Stomach (tissue), 19 donors: ENCODE results near the gene CAPG. TPM values are rescaled to one million over a fixed set of nuclear protein-coding genes. Genes with fewer than 3 reads are reported as not detected.

Experiments used
- DNase-seq, 2 donors: peaks; one replicate each; pipeline versions ENCODE4 v3.0.0 to v3.0.0-alpha.2; 2013 to 2019
- H3K27ac ChIP-seq, 5 donors: fragments of 200-600 bp in 4 of 5; sonication (generic) in 4 of 5; one replicate each; pipeline ENCODE4 v1.5.1; 2013 to 2019; ENCODE audit warnings: mild to moderate bottlenecking in 1 of 5, moderate library complexity in 1 of 5
- H3K27me3 ChIP-seq, 3 donors: fragments of 200-600 bp; sonication (generic); one replicate each; pipeline ENCODE4 v1.5.1; 2017 to 2019; ENCODE audit warnings: mixed run types in 1 of 3
- H3K36me3 ChIP-seq, 4 donors: fragments of 200-600 bp; sonication (generic); 1 replicate in 3 of 4; 2 replicates in 1 of 4; pipeline ENCODE4 v1.5.1; 2016 to 2019
- H3K4me1 ChIP-seq, 4 donors: fragments of 200-600 bp; sonication (generic); one replicate each; pipeline ENCODE4 v1.5.1; 2016 to 2019
- H3K4me3 ChIP-seq, 4 donors: fragments of 200-600 bp; sonication (generic) in 3 of 4; one replicate each; pipeline ENCODE4 v1.5.1; 2016 to 2019; ENCODE audit warnings: mild to moderate bottlenecking in 1 of 4
- H3K9me3 ChIP-seq, 4 donors: fragments of 200-600 bp; sonication (generic); one replicate each; pipeline ENCODE4 v1.5.1; 2016 to 2019
- CTCF ChIP-seq, 7 experiments: fragments of 450-650 bp in 4 of 7; fragments of 200-600 bp in 3 of 7; sonication (generic) in 3 of 7; IDR thresholded peaks; one replicate each; pipeline ENCODE4 v1.5.1; 2016 to 2019; ENCODE audit warnings: antibody characterized with exemption in 7 of 7, control low read depth in 2 of 7, mild to moderate bottlenecking in 1 of 7
- EP300 ChIP-seq: sonication (generic); formaldehyde crosslinking; IDR thresholded peaks from one replicate; pipeline ENCODE4 v1.6.1; 2017; ENCODE audit warnings: antibody characterized with exemption
- POLR2A ChIP-seq, 4 donors: fragments of 450-650 bp; IDR thresholded peaks; one replicate each; pipeline ENCODE4 v1.6.1; 2016; ENCODE audit warnings: antibody characterized with exemption in 4 of 4, control low read depth in 2 of 4, mild to moderate bottlenecking in 1 of 4, moderate library complexity in 1 of 4
- POLR2AphosphoS5 ChIP-seq, 3 donors: sonication (generic); formaldehyde crosslinking; IDR thresholded peaks; one replicate each; pipeline ENCODE4 v1.6.1; 2016; ENCODE audit warnings: antibody characterized with exemption in 3 of 3
- WGBS, 5 donors: extraction: QIAGEN DNeasy Blood & Tissue Kit in 3 of 5; methylation state at CpG; one replicate each; pipeline versions ENCODE4 v1.1.5 to v1.1.7; 2013 to 2018; 5-methylcytosine and 5-hydroxymethylcytosine counted together
- intact Hi-C: fragments of 100-400 bp; cut with DNase I; formaldehyde crosslinking; loops from one replicate; pipeline ENCODE4 v1.15.1; 2023; ENCODE audit warnings: low total_unique reads
- long read RNA-seq, 10 donors: transcript quantifications; one replicate each; lab custom pipeline, GENCODE V29; 2026
- polyA plus RNA-seq, 3 donors: library from polyadenylated mRNA; stranded (reverse); fragments of 200-250 nt; gene quantifications; one replicate each; pipeline ENCODE4 v1.2.3, GENCODE V29; 2013
- total RNA-seq, 5 donors: library from RNA; depleted of rRNA; stranded (reverse); fragments of >200 nt; gene quantifications; one replicate each; pipeline versions ENCODE4 v1.1.0 to v1.2.3, GENCODE V29; 2014 to 2016
- donor health status: healthy with polysubstance abuse.
- donor health status: Bipolar disorder and iron deficiency.
- donor health status: healthy.

CAPG gene
- total RNA-seq (100 to 1,000 TPM in 2 of 5 donors, 10 to 100 TPM in 3; 35.0 to 135 (median 50.8) TPM), polyA plus RNA-seq (100 to 1,000 TPM; 146 to 350 (median 157) TPM)
- long read RNA-seq, donor 1, transcript CAPG-204 (10 exons, 1,151 nt): major isoform, 8 of 10 reads
- long read RNA-seq, donor 1, partial matches to known transcripts: 0 of 10 reads
- long read RNA-seq, donor 1, other reads (novel, unspliced or antisense): 0 of 10 reads
- long read RNA-seq, donor 2, transcript CAPG-204 (10 exons, 1,151 nt): major isoform, 17 of 25 reads
- long read RNA-seq, donor 2, partial matches to known transcripts: 5 of 25 reads
- long read RNA-seq, donor 2, other reads (novel, unspliced or antisense): 0 of 25 reads
- long read RNA-seq, donor 3, transcript CAPG-204 (10 exons, 1,151 nt): major isoform, 9 of 14 reads
- long read RNA-seq, donor 3, partial matches to known transcripts: 0 of 14 reads
- long read RNA-seq, donor 3, other reads (novel, unspliced or antisense): 0 of 14 reads
- long read RNA-seq, donor 4, partial matches to known transcripts: 0 of 3 reads
- long read RNA-seq, donor 4, other reads (novel, unspliced or antisense): 0 of 3 reads
- long read RNA-seq, donor 5, transcript CAPG-204 (10 exons, 1,151 nt): major isoform, 11 of 16 reads
- long read RNA-seq, donor 5, partial matches to known transcripts: 0 of 16 reads
- long read RNA-seq, donor 5, other reads (novel, unspliced or antisense): 0 of 16 reads
- long read RNA-seq, donor 6: 0 reads
- long read RNA-seq, donor 7, transcript CAPG-201 (10 exons, 1,442 nt): minor isoform, 5 of 46 reads
- long read RNA-seq, donor 7, transcript CAPG-204 (10 exons, 1,151 nt): major isoform, 24 of 46 reads
- long read RNA-seq, donor 7, partial matches to known transcripts: 14 of 46 reads
- long read RNA-seq, donor 7, other reads (novel, unspliced or antisense): 0 of 46 reads
- long read RNA-seq, donor 8, transcript CAPG-204 (10 exons, 1,151 nt): major isoform, 13 of 16 reads
- long read RNA-seq, donor 8, partial matches to known transcripts: 0 of 16 reads
- long read RNA-seq, donor 8, other reads (novel, unspliced or antisense): 0 of 16 reads
- long read RNA-seq, donor 9, partial matches to known transcripts: 0 of 8 reads
- long read RNA-seq, donor 9, other reads (novel, unspliced or antisense): 0 of 8 reads
- long read RNA-seq, donor 10, transcript CAPG-204 (10 exons, 1,151 nt): major isoform, 10 of 22 reads
- long read RNA-seq, donor 10, partial matches to known transcripts: 7 of 22 reads
- long read RNA-seq, donor 10, other reads (novel, unspliced or antisense): 0 of 22 reads

GRCh38 chr2:85409845-85410583 is at the start of gene CAPG:
Gene CAPG (minus strand): TSS chr2:85410366. CDS start chr2:85402145, 8,221 bp downstream.
- 25 to 33% (median 27%) methylated on average over 9 to 12 of the region's 12 CpGs for WGBS, 5 donors

GRCh38 chr2:85459771-85460170 is 49.6 kb upstream of the CAPG start:
- H3K36me3 ChIP-seq: no peaks in the 10 kb centered on the region
- no peaks in the 10 kb centered on the region for H3K4me1 ChIP-seq
- WGBS, 5 donors: 87 to 100% (median 96%) methylated on average over 1 of the region's 1 CpG
- DNase-seq: no peak
- no peak overlapping the region for H3K27ac ChIP-seq
- no peaks in the 10 kb centered on the region for H3K9me3 ChIP-seq
- intact Hi-C loops: no loop called here
- no peak overlapping the region for H3K4me3 ChIP-seq
- no peaks in the 10 kb centered on the region for H3K27me3 ChIP-seq
- TF ChIP-seq EP300: no peak
- no peak for TF ChIP-seq POLR2AphosphoS5 (IDR thresholded peaks at IDR 0.05)
- TF ChIP-seq CTCF (IDR thresholded peaks at IDR 0.05): no peak
- TF ChIP-seq POLR2A (IDR thresholded peaks at IDR 0.05): no peak

More at GRCh38 chr2:85409845-85410583, at the start of gene CAPG:
- intact Hi-C loops: no loop called here
- Histone ChIP-seq H3K27me3 (peaks cover 0 to 4% (median 0%) of the 10 kb centered on the region in 3 donors), H3K9me3 (no peaks in the 10 kb centered on the region), H3K4me1 (peaks cover 12 to 90% (median 51%) of the 10 kb centered on the region in 4 donors), H3K27ac (peak within 1 kb of the TSS; percentile 56 to 84 (median 66)), H3K4me3 (peak within 1 kb of the TSS; percentile 26 to 35 (median 32)), H3K36me3 (no peaks in the 10 kb centered on the region)
- TF ChIP-seq POLR2A (IDR thresholded peaks at IDR 0.05): no peak
- TF ChIP-seq CTCF (IDR thresholded peaks at IDR 0.05): no peak
- TF ChIP-seq POLR2AphosphoS5 (IDR thresholded peaks at IDR 0.05): peak in 2 of 3 donors; percentile 34 to 37
- TF ChIP-seq EP300: no peak
- DNase-seq: peak; percentile 78 to 87

- no peaks in the 10 kb centered on the region for H3K27me3 ChIP-seq
- H3K9me3 ChIP-seq: no peaks in the 10 kb centered on the region
- H3K4me3 ChIP-seq: no peak overlapping the region
- no peak for TF ChIP-seq CTCF (IDR thresholded peaks at IDR 0.05)
- TF ChIP-seq EP300: no peak
- TF ChIP-seq POLR2AphosphoS5 (IDR thresholded peaks at IDR 0.05): no peak
- TF ChIP-seq POLR2A (IDR thresholded peaks at IDR 0.05): no peak
- 84 to 91% (median 87%) methylated on average over 12 of the region's 12 CpGs for WGBS, 5 donors
- intact Hi-C loops: no loop called here
- H3K36me3 ChIP-seq: no peaks in the 10 kb centered on the region
- H3K4me1 ChIP-seq: peaks cover 0 to under 1% (median 0%) of the 10 kb centered on the region in 4 donors
- DNase-seq: no peak
- H3K27ac ChIP-seq: no peak overlapping the region
Measured at GRCh38 chr2:85458601-85459563, 48.7 kb upstream of the CAPG start.
